ENCODE measurements around the gene TAPT1. TPM values are rescaled to one million over a fixed set of nuclear protein-coding genes. Genes with fewer than 3 reads are reported as not detected.

TAPT1 gene
- total RNA-seq, 1 donor from 2014 or later, result 28.5 TPM

GRCh38 chr4:16117164-16117563 lies 109.1 kb downstream of the TAPT1 start:
- intact Hi-C loops (cut with DNase I), result no loop called here
- Histone ChIP-seq H3K27ac (no peak overlapping the region), H3K4me1 (no peaks in the 10 kb centered on the region), H3K4me3 (no peak overlapping the region), H3K9me3 (no peaks in the 10 kb centered on the region), H3K27me3 (no peaks in the 10 kb centered on the region), H3K36me3 (no peaks in the 10 kb centered on the region)
- TF ChIP-seq POLR2AphosphoS5 (IDR thresholded peaks at IDR 0.05; ENCODE audit: insufficient read depth in 1 of 2, low read depth in 1 of 2) (no peak), POLR2A (IDR thresholded peaks at IDR 0.05) (no peak)
- TF ChIP-seq, protein P1, sequence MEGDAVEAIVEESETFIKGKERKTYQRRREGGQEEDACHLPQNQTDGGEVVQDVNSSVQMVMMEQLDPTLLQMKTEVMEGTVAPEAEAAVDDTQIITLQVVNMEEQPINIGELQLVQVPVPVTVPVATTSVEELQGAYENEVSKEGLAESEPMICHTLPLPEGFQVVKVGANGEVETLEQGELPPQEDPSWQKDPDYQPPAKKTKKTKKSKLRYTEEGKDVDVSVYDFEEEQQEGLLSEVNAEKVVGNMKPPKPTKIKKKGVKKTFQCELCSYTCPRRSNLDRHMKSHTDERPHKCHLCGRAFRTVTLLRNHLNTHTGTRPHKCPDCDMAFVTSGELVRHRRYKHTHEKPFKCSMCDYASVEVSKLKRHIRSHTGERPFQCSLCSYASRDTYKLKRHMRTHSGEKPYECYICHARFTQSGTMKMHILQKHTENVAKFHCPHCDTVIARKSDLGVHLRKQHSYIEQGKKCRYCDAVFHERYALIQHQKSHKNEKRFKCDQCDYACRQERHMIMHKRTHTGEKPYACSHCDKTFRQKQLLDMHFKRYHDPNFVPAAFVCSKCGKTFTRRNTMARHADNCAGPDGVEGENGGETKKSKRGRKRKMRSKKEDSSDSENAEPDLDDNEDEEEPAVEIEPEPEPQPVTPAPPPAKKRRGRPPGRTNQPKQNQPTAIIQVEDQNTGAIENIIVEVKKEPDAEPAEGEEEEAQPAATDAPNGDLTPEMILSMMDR (IDR thresholded peaks at IDR 0.05), result no peak
- peak; percentile 25 to 34 for DNase-seq (ENCODE audit: extremely low spot score in 2 of 2)

DNA sequence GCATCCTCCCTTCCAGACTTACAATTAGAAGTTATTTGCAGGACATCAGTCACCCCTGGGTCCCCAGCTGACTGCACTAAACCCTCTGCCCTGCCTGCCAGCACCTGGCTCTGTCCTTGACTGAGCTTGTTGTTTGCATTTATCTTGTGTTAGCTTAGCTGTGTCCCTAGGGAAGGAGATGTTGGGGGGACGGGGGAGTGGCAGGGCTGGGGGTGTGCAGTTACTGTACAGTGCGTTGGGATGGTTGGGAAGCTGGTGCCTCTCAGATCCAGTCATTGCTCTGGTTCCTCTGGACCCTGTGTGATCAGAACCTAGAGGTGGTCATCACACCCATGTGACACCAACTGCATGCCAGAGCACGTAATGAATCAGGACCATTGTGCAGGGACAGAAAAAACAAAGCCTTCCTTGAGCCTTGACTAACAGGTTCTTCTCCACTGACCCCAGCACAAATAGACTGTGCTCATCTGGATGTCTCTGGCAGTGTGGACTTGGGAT lies 109.7 kb downstream of the TAPT1 start:
- TF ChIP-seq, protein P1 (IDR thresholded peaks at IDR 0.05), result no peak
- Histone ChIP-seq H3K9me3 (no peaks in the 10 kb centered on the region), H3K4me3 (no peak overlapping the region), H3K36me3 (no peaks in the 10 kb centered on the region), H3K4me1 (no peaks in the 10 kb centered on the region), H3K27ac (no peak overlapping the region), H3K27me3 (no peaks in the 10 kb centered on the region)
- peak; percentile 67 to 71 for DNase-seq (ENCODE audit: extremely low spot score in 2 of 2)
- intact Hi-C loops (cut with DNase I), result no loop called here

DNA sequence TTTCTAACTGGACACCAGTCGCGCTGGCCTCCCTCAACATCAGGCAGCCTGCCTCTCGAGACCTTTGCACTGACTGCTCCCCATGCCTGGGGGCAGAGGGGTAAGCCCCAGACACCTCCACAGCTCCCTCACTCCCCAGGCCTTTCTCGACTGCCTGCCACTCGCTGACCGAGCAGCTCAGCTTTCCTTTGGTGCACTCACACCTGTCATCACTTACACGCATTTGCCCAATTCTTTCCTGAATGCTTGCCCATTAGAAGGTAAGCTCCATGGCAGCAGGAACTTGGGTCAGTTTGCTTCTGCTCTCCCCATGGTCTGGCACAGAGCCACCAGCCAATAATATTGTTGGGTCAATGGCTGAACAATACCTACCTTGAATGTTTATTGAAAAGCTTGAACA lies 110.3 kb downstream of the TAPT1 start:
- H3K27me3 ChIP-seq, result no peaks in the 10 kb centered on the region

GRCh38 chr4:16114546-16114945 lies 111.7 kb downstream of the TAPT1 start:
- TF ChIP-seq POLR2AphosphoS5 (IDR thresholded peaks at IDR 0.05; ENCODE audit: insufficient read depth in 1 of 2, low read depth in 1 of 2) (no peak), POLR2A (IDR thresholded peaks at IDR 0.05) (no peak)
- TF ChIP-seq, protein P1 (IDR thresholded peaks at IDR 0.05), result no peak

More for the DNA sequence above, 110.3 kb downstream of the TAPT1 start:
- no peak overlapping the region for H3K4me3 ChIP-seq
- no peak for TF ChIP-seq POLR2A (IDR thresholded peaks at IDR 0.05)
- TF ChIP-seq, protein P1 (IDR thresholded peaks at IDR 0.05), result no peak
- TF ChIP-seq POLR2AphosphoS5 (IDR thresholded peaks at IDR 0.05; ENCODE audit: insufficient read depth in 1 of 2, low read depth in 1 of 2), result no peak
- no peaks in the 10 kb centered on the region for H3K36me3 ChIP-seq
- no peaks in the 10 kb centered on the region for H3K9me3 ChIP-seq
- intact Hi-C loops (cut with DNase I), result no loop called here
- no peak overlapping the region for H3K27ac ChIP-seq
- peak; percentile 71 to 88 for DNase-seq (ENCODE audit: extremely low spot score in 2 of 2)
- H3K4me1 ChIP-seq, result no peaks in the 10 kb centered on the region

DNA sequence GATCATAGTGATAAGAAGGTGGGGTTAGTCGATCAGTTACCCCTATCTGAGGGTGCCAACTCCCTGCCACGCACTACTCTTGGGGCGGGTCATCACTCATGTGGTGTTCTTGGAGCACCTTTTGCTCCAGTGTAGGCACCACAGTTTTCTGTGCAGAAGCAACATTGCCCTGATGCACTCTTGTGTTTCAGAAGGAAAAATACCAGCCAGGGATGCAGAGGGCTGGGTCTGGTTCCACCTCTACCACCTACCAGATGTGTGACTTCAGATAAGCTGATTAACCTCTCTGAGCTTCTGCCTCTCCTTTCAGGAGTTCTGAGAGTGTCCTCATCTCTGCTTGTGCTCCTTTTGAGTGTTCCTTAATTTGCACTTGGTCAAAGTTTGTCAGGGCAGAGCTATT lies 112.5 kb downstream of the TAPT1 start:
- intact Hi-C loops (cut with DNase I), result no loop called here

More at GRCh38 chr4:16114546-16114945, 111.7 kb downstream of the TAPT1 start:
- intact Hi-C loops (cut with DNase I), result no loop called here
- no peaks in the 10 kb centered on the region for H3K27me3 ChIP-seq
- no peaks in the 10 kb centered on the region for H3K4me1 ChIP-seq
- H3K27ac ChIP-seq, result no peak overlapping the region
- no peaks in the 10 kb centered on the region for H3K36me3 ChIP-seq
- peak; percentile 52 to 71 for DNase-seq (ENCODE audit: extremely low spot score in 2 of 2)
- H3K9me3 ChIP-seq, result no peaks in the 10 kb centered on the region
- H3K4me3 ChIP-seq, result no peak overlapping the region

More for the DNA sequence above, 112.5 kb downstream of the TAPT1 start:
- peak; percentile 42 to 52 for DNase-seq (ENCODE audit: extremely low spot score in 2 of 2)
- H3K36me3 ChIP-seq, result no peaks in the 10 kb centered on the region
- no peaks in the 10 kb centered on the region for H3K9me3 ChIP-seq
- H3K4me3 ChIP-seq, result no peak overlapping the region
- TF ChIP-seq, protein P1 (IDR thresholded peaks at IDR 0.05), result no peak
- TF ChIP-seq POLR2AphosphoS5 (IDR thresholded peaks at IDR 0.05; ENCODE audit: insufficient read depth in 1 of 2, low read depth in 1 of 2) (no peak), POLR2A (IDR thresholded peaks at IDR 0.05) (no peak)
- H3K27ac ChIP-seq, result no peak overlapping the region
- no peaks in the 10 kb centered on the region for H3K27me3 ChIP-seq
- H3K4me1 ChIP-seq, result no peaks in the 10 kb centered on the region

All from vagina (tissue), 2 donors.